NCI-H524 treated with DMSO at 0.1 percent for 48 hours (cell line): ENCODE results near the gene SEMA6A.

Experiments used
- DNase-seq: peaks from one replicate; lab custom pipeline; 2025; lab: John Stamatoyannopoulos, UW

Gene SEMA6A

GRCh38 chr5:116439905-116440304 is 134.7 kb downstream of the SEMA6A start:
- no peak for DNase-seq

GRCh38 chr5:116438979-116439554 is 135.6 kb downstream of the SEMA6A start:
- no peak for DNase-seq

GRCh38 chr5:116437922-116438578 is 136.6 kb downstream of the SEMA6A start:
- no peak for DNase-seq

DNA sequence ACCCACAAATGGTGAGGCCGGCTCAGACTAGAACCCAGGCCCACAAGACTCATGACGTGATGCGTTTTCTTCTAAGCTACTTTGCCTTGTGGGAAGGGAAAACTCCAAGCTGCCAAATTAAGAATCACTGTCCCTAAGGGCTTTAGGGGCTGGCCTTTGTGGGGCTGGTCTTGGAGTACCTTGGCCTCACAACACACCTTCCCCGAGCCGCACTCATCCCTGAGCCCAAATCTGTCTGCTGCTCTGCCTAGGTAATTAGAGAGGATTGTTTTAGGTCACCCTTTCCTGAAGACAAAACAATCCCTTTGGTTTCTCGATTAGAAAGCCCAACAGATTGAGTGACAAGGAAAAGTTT is 137.3 kb downstream of the SEMA6A start:
- DNase-seq = no peak

GRCh38 chr5:116436674-116437350 is 137.8 kb downstream of the SEMA6A start:
- DNase-seq = no peak

DNA sequence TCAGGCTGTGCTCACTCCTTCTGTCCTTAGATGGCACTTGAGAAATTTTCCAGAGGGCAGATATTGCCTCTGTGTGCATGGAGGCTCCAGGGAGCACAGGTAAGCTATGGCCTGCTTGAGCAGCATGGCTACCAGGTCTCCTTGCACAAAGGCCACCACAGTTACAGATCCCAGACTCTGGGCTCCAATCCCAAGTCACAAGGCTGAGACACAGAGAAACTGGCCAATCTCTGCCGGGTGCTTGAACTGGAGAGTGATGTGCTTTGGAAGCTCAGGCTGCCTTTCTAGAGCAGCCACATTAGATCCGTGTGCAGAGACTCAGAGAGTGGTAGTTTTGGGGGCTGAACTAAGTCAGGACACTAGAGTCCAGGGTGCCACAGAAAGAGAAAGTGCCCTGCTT is 145.7 kb downstream of the SEMA6A start:
- no peak for DNase-seq

GRCh38 chr5:116428413-116428812 is 146.2 kb downstream of the SEMA6A start:
- no peak for DNase-seq

GRCh38 chr5:116424951-116425350 is 149.7 kb downstream of the SEMA6A start:
- no peak for DNase-seq

DNA sequence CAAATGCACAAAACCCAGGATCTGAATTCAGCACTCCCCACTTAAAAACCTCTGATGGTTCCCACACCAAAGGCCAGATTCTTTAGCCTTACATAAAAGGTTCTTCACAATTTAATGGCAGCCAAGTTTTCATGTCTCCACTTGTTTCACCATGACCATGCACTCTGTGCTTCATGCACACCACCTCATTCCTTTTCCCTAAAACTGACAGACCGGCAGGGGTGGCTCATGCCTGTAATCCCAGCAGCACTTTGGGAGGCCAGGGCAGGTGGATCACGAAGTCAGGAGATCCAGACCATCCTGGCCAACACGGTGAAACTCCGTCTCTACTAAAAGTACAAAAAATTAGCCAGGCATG is 150.4 kb downstream of the SEMA6A start:
- no peak for DNase-seq

GRCh38 chr5:116423587-116424257 is 150.9 kb downstream of the SEMA6A start:
- no peak for DNase-seq

DNA sequence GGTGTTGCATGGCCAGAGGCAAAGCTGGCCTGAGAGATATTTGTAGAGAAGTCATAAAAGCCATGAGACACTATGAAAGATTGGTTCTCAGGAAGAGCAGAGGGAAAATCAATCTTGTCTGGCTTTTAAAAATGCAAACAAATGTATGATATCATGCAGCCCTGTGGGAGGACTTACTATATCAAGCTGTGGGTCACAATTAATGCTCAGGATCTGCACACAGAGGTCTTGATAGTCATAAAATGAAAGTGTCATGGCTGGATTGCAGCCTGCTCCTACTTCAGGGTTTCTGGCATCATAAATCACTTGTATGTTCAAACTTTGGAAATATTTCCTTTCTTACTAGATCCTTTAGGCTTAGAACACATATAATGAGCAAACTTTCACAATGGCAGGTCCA is 151.5 kb downstream of the SEMA6A start:
- DNase-seq = no peak

DNA sequence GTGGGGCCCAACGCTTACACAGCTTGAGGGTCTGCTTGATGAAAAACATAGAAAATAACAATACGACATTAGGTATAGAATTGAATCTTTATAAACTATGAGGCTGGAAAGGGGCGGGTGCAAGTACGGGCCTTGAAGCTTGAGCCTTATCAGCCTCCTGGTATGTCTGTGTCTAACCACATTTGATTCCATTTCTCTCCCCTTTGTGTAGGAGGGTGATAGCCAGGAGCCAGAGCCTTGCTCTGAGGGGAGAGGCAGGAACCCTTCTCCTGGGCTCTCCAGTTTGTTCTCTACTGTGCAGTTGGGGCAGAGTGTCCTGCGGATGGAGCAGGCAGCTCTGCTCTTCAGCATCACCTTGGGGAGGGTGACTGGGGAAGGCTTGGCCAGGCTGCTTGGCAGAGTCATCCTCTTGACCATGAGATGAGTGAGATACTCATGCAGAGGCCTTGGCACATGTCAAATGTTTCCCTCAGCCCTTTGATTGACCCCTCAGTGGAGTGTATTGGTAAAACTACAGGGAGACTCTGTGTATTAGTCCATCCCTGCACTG is 153.5 kb downstream of the SEMA6A start:
- no peak for DNase-seq

- DNase-seq = no peak
Measured at GRCh38 chr5:116420540-116420939, 154.1 kb downstream of the SEMA6A start.

DNA sequence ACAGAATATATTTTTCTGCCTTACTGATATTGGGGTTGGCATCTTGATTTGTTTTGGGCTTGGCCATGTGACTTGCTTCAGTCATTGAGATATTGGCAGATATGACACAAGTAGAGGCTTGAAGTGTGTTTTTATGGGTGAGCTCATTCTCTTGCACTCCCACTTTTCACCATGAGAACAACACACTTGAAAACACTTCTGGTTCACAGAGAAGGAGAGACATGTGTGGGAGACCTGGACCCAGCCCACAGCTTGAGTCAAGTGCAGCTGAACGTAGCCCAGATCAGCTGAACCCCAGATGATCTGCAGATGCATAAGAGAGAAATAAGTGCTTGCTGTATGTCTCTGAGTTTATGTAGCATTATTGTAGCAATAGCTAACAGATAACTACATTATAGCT is 155.4 kb downstream of the SEMA6A start:
- no peak for DNase-seq

- DNase-seq = no peak
Measured at GRCh38 chr5:116418774-116419173, 155.8 kb downstream of the SEMA6A start.

DNA sequence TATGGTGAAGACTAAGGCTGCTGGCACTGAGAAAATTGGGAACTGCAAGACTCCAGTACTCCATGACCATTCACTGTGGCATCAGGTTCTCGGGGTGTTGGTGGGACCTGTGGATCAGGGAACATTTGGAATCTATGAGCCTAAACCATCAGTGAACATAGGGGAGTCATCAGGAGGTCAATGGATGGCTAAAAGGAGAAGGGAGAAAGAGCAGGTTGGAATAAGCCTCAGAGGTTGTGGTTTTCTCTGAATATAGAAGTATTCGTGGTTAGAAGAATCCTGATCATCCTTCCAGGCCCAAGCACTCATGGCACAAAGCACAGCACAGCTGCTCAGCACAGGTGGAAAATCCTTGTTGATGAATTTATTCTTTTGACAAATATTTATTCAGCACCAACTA is 156.6 kb downstream of the SEMA6A start:
- no peak for DNase-seq

DNA sequence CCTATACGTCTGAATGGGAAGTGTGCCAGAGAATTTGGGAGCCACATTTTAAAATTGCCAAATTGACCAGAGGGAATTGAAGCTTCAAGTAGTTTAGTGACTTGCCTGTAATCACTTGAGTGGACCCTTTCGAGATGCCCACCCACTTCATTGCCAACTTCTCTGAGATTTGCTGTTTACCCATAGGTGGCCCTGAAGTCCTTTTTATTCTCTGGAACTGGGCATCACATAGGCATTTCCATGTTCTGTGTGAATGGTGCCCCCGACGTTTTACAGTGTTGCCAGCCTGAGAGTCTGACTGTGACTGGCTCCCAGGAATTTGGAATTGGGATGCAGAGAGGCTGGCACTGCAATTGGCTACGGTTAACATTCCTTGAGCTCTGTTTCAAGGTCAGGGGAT is 158.6 kb downstream of the SEMA6A start:
- DNase-seq = no peak

- DNase-seq = no peak
Measured at GRCh38 chr5:116415182-116415581, 159.4 kb downstream of the SEMA6A start.

GRCh38 chr5:116411101-116411571 is 163.5 kb downstream of the SEMA6A start:
- no peak for DNase-seq

GRCh38 chr5:116410336-116410890 is 164.2 kb downstream of the SEMA6A start:
- no peak for DNase-seq

DNA sequence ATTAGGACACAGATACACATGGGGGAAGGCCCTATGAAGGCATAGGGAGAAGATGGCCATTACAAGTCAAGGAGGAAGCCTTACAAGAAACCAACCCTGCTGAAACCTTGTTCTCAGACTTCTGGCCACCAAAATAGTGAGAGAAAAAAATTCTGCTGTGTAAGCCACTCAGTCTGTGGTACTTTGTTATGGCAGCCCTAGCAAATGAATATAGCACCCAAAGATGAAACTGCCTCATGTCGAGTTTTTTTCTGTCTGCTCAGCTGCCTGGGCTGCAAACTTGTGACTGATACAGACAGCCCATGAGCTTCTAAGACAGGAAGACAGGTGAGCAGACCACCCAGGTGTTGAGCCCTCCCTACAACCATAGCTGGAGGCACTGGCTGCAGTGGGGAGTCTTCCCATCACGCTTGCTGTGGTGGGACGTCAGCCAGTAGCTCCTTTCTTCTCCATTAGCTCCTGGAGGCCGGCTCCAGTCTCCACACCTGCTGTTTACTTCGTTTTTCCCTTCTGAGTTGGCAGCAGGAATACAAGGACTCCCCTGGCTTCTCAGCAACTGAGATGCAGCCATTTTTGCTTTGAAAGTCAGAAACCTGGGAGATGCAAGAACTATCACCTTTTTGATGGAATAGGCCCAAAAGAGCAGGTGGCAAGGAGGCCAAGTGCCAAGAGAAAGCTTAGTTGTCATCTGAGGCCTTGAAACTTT is 164.9 kb downstream of the SEMA6A start:
- no peak for DNase-seq
